HG03139 (cell line): Measurements from ENCODE around the gene PSMB4.
"Not testable (repeated sequence)": the region's sequence is repeated elsewhere in the genome, so short reads cannot be mapped to it uniquely, and the experiment has no call there.

Experiments used
- ATAC-seq: cut with Tn5 transposase; IDR thresholded peaks from one replicate; pipeline ENCODE4 v1.9.1; 2021; ENCODE audit not compliant: unreplicated experiment

Gene PSMB4

DNA sequence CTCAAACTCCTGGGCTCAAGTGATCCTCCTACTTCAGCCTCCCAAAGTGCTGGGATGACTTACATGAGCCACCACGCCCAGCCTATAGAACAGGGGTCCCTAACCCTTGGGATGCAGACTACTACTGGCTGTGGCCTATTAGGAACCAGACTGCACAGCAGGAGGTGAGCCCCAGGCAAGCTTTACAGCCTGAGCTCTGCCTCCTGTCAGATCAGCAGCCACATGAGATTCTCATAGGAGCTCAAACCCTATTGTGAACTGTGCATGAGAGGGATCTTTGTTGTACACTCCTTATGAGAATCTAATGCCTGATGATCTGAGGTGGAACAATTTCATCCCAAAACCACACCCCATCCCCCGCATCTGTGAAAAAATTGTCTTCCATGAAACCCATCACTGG lies 13.4 kb upstream of the PSMB4 start:
- ATAC-seq, result no peak

DNA sequence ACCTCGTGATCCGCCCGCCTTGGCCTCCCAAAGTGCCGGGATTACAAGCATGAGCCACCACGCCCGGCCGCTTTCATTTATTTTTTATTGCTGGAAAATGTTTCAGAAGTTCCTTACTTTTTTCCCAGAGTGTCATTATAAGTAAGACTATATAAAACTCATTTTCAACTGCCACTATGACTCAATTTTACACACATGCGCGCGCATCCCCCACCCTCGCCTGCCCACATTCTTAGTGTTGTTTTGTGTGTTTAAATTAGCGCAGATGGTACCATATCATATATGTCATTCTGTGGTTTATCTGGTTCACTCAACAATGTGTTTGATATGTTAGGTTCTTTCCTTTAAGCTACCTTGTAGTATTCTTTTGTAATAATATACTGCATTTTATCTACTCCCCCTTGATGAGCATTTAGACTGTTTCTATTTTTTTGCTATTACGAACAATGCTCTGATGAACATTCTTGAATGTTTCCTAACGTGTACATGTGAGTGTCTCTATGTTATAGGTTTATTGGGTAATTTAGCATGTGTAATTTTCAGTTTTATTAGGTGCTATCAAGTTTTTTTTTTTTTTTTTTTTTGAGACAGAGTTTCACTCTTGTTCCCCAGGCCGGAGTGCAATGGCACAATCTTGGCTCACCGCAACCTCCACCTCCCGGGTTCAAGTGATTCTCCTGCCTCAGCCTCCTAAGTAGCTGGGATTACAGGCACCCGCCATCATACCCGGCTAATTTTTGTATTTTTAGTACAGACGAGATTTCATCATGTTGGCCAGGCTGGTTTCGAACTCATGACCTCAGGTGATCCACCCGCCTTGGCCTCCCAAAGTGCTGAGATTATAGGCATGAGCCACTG lies 8.9 kb upstream of the PSMB4 start:
- ATAC-seq, result not testable (repeated sequence)

DNA sequence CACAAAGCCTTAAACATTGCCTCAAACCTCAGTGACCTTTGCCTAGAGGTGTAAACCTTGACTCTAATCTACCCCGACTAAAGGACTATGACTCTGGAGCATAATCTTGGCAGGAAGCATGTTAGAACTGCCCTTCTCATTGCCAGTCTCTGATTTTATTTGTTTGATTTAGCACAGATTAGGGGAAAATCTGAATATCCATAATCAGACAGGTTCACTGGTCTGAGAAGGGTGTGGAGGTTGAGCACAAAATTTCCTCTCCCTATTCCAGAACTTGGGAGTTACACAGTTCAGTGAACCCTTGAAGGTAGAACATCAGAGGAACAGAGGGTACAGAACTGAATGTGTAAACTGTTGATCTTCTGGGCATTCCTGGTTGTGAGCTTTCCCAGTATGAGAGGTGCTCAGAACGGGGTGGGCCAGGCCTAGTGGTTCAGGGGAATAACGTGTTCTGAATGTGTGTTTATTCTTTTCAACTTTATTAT lies 8.3 kb upstream of the PSMB4 start:
- no peak for ATAC-seq

DNA sequence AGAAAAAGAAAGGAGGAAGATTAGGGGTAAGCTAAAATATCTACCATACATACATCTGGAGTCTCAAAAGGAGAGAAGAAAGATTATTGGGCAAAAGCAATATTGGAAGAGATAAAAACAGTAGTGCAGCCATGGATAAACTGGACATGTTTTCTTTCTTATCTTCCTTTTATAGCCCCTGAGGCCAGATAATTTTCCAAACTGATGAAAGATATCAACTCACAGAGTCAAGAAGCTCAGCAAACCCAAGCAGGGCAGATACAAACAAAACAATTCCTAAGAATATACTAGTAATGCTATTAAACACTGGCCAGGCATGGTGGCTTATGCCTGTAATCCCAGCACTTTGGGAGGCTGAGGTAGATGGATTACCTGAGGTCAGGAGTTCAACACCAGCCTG lies 5.8 kb upstream of the PSMB4 start:
- ATAC-seq, result no peak

DNA sequence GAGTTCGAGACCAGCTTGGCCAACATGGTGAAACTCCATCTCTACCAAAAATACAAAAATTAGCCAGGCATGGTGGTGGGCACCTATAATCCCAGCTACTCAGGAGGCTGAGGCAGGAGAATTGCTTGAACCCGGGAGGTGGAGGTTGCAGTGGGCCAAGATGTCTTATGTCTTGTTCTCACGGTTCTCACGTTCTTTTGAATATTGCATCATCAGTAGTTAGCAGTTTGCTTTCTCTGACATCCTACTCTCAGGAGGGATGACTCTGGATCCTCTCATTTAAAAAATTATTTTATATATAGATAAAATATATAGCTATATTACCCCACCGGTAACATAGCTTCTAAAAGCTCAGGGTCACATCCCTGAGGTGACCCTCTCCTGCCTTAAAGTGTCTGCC lies 3.1 kb upstream of the PSMB4 start:
- ATAC-seq, result not testable (repeated sequence)

DNA sequence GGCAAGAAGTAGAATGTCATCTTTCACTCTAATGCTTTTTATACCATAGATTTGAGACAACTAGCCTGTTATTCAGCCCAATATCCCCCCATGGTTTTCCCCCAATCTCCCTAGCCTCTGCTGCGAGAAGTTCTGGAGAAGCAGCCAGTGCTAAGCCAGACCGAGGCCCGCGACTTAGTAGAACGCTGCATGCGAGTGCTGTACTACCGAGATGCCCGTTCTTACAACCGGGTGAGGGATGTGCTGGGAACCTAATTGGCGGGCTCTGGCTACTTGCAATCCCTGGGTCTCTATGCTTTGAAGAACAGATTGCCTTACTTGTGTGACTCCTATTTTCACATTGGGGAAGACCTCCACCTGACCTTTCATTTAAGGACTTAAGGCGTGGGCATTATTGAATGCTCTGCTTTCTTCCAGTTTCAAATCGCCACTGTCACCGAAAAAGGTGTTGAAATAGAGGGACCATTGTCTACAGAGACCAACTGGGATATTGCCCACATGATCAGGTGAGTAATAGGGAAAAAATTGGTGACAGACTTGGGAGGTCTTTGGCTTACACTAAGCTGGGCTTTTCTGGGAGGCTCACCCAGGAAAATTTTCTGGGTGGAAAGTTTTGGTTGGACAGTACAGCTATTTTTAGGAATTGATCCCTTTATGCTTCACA lies 1.9 kb downstream of the PSMB4 start:
- ATAC-seq, result no peak

DNA sequence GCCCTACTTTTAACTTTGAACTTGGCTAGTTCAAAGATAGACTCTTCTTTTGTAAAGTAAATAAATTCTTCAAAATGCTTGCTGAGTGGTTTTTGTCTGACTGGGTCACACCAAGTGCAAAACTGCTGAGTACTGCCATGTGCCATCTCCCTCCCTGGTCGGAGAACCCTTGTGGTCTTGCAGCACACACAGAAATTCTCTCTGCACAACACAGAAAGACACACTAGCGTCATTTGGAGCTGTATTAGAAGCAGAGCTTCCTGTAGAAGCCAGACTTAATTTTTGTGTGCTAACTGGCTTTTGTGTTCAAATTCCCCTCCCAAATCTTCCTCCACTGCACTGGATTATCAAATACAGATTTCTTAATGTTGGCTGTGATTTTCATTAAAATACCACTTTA lies 2.5 kb downstream of the PSMB4 start:
- ATAC-seq, result no peak

DNA sequence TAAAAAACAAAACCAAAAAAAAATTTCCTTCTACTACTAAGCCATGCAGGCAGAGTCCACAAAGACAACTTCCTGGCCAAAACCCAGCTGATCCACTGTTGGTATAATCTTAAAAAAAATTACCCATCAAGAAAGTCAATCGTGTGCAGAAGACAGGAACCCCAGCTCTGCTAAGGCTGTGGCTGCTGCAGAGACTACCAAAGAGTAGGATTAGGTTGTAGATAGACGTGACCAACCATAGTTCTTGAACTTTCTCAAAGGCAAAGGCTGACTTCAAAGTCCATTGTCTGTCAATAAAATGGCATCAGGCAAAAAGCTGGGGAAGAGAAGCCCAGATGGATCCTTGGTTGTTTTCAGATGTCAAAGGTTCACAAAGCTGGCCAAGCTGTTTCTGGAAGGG lies 3.4 kb downstream of the PSMB4 start:
- ATAC-seq, result no peak

DNA sequence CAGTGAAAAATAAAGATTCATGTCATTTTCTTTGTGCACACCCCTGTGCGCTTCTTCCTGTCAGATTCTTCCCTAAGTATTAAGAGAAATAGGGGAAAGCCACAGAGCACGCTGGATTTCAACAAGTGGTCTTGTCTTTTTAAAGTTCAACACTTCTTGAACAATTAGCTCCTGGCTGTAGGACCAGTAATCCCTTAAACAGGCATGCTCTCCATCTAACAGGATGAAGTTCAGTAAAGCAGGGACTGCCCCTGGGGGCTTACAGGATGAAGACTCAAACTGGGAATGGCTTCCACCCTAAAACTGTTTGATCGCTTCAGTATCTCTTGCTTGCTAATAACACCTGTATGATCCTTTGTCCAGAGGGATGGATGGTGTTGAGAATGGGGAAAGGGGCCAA lies 4.2 kb downstream of the PSMB4 start:
- ATAC-seq, result no peak

DNA sequence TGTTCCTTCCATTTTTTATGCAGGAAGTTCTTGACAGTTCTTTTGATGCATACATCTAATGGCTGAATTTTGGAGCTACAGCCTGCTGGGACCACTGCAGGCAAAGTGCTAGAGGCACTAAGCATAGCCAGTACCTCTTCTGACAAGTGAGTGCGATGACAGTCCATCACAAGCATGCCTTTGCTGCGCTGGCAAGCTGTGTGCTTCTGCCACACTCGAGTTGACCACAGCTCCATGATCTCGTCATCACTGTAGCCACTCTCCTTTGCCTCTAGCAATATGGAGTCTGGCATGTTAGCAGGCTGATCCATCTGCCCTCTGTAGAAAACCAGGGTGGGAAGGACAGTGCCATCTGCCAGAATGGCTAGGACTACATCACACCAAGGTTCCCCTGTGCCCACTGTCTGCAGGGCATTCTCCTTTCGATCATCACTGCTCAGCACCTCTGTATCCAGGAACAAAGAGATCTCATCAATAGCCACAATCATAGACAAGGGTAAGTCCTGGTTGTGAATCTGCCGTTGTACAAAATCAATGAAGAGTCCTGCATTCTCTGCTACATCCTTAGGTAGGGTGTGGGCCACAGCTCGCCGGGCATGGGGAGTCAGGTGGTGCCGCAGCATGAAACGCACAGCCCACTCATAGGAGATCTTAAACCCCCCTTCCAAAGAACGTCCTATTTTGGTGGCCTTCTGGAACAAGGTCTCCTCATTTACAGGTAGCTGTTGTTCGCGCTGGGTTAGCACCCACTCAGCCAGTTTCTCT lies 6.0 kb downstream of the PSMB4 start:
- ATAC-seq, result no peak

DNA sequence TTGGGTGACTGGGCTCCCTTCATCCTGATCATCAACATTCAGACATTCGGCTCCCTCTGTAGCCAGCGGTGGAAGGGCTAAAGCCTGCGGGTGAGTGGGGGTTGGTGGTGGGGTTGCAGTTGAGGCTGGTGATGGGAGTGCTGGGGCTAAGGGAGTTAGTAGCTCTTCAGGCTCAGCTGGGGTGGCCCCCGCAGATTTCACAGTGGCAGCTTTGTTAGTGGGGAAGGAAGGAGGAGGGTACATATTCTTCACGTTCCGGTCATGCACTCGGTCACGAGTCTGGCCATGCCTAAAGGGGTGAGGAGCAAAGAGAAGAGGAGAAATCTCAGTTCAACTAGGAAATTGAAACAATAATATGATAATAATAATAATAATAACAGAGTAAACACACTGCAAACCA lies 6.8 kb downstream of the PSMB4 start:
- no peak for ATAC-seq

DNA sequence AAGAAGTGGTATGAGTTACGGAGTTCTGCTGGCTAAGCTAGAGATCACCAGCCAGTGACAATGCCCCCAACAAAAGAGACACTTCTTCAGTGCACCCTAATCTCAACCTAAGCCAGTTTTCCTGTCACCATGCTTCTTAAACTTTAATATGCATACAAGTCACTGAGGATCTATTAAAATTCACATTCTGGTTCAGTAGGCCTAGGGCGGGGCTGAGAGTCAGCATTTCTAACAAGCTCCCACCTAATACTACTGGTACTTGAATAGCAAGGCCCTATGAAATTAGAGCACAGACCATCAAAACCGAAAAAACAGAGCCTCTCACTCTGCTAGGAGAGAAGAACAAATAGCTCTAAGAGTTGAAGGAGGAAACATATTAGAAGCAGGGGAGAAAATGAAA lies 7.9 kb downstream of the PSMB4 start:
- no peak for ATAC-seq

DNA sequence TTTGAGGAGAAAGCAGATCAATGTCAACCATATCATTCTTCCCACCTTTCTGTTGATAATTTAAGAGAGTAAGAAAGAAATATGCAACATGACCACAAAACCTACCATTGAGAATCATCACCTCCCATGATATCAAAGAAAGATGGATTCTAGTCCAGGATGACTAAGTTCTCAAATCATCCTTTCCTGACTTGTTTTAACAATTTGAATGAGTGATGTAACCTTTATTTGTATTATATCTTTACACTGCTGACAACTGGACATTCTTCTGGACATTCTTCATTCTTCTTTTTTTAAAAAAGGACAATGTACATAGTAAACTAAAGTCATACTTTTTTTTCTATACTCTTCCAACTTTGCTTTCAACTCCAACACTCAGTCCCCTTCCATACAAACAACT lies 9.5 kb downstream of the PSMB4 start:
- ATAC-seq, result no peak

DNA sequence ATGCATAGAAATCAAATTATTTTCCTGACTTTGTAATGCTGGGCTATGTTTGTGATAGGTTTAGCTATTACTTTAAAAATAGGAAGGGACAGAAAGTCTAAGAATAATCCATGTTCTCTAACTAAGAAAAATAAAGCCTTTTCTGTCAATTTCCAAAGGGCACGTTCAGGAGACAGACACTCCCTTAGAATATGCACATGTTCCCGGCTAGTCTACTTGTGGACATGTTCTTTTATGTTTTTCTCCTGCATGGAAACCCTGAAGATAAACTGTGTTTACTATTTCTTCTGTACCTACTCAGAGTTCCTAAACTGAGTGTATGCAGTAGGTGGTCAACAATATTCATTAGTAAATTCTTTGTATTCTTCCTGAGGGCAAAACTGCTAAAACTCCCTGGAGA lies 12.5 kb downstream of the PSMB4 start:
- ATAC-seq, result no peak

DNA sequence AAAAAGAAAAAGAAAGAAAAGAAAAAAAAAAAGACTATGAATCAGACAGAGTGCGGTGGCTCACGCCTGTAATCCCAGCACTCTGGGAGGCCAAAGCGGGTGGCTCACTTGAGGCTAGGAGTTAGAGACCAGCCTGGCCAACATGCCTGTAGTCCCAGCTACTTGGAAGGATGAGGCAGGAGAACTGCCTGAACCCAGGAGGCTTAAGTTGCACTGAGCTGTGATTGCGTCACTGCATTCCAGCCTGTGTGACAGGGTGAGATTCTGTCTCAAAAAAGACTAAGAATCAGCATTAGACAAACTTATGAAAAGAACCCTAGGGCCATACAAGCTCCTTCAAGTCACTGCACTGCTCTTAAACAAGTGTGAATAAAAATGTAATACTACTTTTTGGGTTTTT lies 16.9 kb downstream of the PSMB4 start:
- ATAC-seq, result no peak

DNA sequence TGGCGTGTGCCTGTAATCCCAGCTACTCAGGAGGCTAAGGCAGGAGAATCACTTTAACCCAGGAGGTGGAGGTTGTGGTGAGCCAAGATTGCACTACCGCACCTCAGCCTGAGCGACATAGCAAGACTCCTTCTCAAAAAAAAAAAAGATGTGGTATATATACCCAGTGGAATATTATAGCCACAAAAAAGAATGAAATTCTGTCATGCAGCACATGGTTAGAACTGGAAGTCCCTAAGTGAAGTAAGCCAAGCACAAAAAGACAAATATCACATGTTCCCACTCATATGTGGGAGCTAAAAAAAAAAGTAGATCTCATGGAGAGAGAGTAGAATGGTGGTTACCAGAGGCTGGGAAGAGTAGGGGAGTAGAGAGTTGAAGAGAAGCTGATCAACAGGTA lies 18.7 kb downstream of the PSMB4 start:
- no peak for ATAC-seq

DNA sequence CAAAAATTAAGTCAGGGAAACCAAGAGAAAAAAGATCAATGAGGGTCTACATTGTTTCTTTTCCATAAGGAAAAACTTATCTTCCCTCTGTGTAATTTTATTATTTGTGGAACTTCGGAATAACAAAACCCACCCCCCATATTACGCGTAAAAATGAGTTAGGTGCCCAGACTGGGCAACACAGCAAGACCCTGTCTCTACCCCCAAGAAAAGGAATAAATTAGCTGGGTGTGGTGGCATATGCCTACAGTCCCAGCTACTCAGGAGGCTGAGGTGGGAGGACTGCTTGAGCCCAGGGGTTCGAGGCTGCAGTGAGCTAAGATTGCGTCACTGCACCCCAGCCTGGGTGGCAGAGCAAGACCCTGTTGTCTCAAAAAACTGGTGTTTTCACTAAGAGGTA lies 20.4 kb downstream of the PSMB4 start:
- no peak for ATAC-seq

DNA sequence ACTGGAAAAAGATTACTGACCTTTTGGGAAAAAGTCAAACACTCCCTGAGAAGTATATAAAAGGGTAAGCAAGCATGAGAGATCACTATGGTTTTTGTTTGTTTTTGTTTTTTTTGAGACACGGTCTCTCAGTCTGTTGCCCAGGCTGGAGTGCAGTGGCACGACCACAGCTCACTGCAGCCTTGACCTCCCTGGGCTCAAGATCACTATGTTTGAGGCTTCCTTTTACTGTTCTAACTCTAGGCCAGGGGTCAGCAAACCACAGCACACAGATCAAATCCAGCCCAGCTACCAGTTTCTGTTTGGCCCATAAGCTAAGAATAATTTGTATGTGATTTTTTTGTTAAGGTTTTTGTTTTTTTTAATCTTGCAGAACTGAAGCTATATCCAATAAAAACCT lies 25.7 kb downstream of the PSMB4 start:
- no peak for ATAC-seq

DNA sequence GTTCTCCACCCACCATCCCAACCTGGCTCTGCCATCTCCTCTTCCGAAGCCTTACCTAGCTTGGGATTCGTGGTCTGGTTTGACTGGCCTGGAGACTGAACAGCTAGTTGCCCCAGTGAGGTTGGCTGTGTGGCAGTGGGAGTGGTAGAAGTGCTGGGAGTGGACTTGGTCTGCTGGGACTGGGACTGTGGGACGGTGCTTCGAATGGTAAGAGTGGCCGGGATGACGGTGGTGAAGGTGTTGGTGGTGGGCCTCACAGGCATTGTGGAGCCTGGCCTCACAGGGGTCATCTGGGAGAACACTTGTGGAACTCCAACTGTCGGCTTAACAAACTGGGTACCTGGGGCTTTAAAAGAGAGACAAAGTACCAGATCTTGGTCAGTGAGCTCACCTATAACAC lies 28.7 kb downstream of the PSMB4 start:
- ATAC-seq, result no peak

DNA sequence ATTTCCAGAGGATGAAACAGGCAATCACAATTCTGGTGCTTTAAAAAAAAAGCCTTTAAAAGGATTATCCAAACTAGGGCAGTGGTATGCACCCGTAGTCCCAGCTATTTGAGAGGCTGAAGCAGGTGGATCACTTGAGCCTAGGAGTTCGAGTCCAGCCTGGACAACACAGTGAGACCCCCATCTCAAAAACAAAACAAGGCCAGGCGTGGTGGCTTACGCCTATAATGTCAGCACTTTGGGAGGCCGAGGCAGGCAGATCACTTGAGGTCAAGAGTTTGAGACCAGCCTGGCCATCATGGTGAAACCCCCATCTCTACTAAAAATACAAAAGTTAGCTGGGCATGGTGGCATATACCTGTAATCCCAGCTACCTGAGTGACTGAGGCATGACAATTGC lies 34.5 kb downstream of the PSMB4 start:
- ATAC-seq, result not testable (repeated sequence)

DNA sequence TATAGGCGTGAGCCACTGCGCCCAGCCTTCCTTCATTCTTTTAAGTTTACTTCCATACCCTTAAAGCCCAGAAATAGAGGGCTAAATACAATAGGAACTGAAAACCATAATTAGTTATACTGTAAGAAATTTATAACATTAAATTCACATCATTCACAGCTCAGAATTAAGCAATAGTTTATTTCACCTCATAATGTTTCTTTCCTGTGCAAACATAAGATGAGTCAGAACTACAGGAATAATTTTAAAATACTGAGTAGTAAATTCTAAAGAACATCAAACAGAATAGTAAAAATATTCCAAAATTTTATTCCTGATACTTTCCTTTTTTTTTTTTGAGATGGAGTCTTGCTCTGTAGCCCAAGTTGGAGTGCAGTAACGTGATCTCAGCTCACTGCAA lies 35.8 kb downstream of the PSMB4 start:
- ATAC-seq, result no peak

DNA sequence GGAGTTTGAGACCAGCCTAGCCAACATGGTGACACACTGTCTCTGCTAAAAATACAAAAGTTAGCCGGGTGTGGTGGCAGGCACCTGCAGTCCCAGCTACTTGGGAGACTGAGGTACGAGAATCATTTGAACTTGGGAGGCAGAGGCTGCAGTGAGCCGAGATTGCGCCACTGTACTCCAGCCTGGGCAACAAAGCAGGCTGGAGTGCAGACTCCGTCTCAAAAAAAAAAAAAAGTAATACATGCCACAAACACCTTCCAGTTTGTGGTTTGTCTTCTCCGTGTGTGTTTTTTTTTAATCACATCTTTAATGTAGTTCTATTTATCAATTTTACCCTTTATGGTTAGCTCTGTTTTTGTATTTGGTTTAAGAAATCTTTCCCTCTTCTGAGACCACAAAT lies 37.6 kb downstream of the PSMB4 start:
- ATAC-seq, result no peak
